ENCODE measurements around the gene CDC42EP4. TPM values are rescaled to one million over a fixed set of nuclear protein-coding genes. Genes with fewer than 3 reads are reported as not detected.

CDC42EP4 gene
- total RNA-seq, 1 donor: 16.3 TPM

DNA sequence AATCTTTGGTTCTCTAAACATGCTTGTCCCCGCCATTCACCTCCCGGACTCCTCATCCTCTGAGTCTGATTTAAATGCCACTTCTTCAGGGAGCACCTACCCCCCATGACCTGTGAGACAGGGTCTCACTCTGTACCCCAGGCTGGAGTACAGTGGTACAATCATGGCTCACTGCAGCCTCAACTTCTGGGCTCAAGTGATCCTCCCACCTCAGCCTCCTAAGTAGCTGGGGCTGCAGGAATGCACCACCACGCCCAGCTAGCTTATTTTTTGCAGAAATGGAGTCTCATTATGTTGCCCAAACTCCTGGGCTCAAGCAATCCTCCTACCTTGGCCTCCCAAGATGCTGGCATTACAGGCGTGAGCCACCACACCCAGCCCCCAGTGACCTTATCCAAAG lies 37.3 kb downstream of the CDC42EP4 start:
- no peak for DNase-seq (ENCODE audit: insufficient read length, low spot score, missing footprints)
- peaks cover 5% of the 10 kb centered on the region for H3K4me1 ChIP-seq (ENCODE audit: insufficient read depth, low read length)
- H3K9me3 ChIP-seq (ENCODE audit: low read depth, low read length): no peaks in the 10 kb centered on the region
- no peaks in the 10 kb centered on the region for H3K27me3 ChIP-seq (ENCODE audit: insufficient read depth, low read length)
- H4K20me1 ChIP-seq (ENCODE audit: insufficient read depth, low read length): no peaks in the 10 kb centered on the region
- H2AFZ ChIP-seq (ENCODE audit: low read length): no peak overlapping the region
- H3K4me3 ChIP-seq (ENCODE audit: insufficient read depth, low read length): no peak overlapping the region
- H3K4me2 ChIP-seq (ENCODE audit: insufficient read depth, low read length): no peak overlapping the region
- no peaks in the 10 kb centered on the region for H3K79me2 ChIP-seq (ENCODE audit: insufficient read depth, low read length)
- H3K27ac ChIP-seq (ENCODE audit: low read depth, low read length): no peak overlapping the region
- TF ChIP-seq, protein P1, sequence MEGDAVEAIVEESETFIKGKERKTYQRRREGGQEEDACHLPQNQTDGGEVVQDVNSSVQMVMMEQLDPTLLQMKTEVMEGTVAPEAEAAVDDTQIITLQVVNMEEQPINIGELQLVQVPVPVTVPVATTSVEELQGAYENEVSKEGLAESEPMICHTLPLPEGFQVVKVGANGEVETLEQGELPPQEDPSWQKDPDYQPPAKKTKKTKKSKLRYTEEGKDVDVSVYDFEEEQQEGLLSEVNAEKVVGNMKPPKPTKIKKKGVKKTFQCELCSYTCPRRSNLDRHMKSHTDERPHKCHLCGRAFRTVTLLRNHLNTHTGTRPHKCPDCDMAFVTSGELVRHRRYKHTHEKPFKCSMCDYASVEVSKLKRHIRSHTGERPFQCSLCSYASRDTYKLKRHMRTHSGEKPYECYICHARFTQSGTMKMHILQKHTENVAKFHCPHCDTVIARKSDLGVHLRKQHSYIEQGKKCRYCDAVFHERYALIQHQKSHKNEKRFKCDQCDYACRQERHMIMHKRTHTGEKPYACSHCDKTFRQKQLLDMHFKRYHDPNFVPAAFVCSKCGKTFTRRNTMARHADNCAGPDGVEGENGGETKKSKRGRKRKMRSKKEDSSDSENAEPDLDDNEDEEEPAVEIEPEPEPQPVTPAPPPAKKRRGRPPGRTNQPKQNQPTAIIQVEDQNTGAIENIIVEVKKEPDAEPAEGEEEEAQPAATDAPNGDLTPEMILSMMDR (IDR thresholded peaks at IDR 0.05; ENCODE audit: extremely low read depth, low read depth, low read length): no peak
- no peaks in the 10 kb centered on the region for H3K36me3 ChIP-seq (ENCODE audit: insufficient read depth, low read length)

DNA sequence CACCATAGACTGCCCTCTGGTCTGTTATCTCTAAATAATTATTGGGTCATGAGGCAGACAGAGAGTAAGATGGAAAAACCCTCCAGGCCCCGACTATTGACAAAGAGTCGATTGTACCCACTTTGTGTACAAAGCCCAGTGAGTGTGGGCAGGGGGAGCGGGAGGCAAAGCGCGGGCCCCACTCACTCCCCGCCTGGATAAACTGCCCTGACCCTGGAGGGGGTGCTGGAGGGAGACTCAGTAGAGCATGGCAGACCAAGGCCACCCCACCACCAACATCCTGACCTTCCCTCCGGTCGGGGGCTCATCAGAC lies 38.9 kb downstream of the CDC42EP4 start:
- Histone ChIP-seq H3K27ac (ENCODE audit: low read depth, low read length) (no peak overlapping the region), H3K4me2 (ENCODE audit: insufficient read depth, low read length) (no peak overlapping the region), H3K79me2 (ENCODE audit: insufficient read depth, low read length) (no peaks in the 10 kb centered on the region), H3K27me3 (ENCODE audit: insufficient read depth, low read length) (no peaks in the 10 kb centered on the region), H3K9me3 (ENCODE audit: low read depth, low read length) (no peaks in the 10 kb centered on the region), H2AFZ (ENCODE audit: low read length) (no peak overlapping the region), H3K36me3 (ENCODE audit: insufficient read depth, low read length) (no peaks in the 10 kb centered on the region), H4K20me1 (ENCODE audit: insufficient read depth, low read length) (no peaks in the 10 kb centered on the region), H3K4me1 (ENCODE audit: insufficient read depth, low read length) (no peaks in the 10 kb centered on the region), H3K4me3 (ENCODE audit: insufficient read depth, low read length) (no peak overlapping the region)
- TF ChIP-seq, protein P1 (IDR thresholded peaks at IDR 0.05; ENCODE audit: extremely low read depth, low read depth, low read length): no peak
- no peak for DNase-seq (ENCODE audit: insufficient read length, low spot score, missing footprints)

DNA sequence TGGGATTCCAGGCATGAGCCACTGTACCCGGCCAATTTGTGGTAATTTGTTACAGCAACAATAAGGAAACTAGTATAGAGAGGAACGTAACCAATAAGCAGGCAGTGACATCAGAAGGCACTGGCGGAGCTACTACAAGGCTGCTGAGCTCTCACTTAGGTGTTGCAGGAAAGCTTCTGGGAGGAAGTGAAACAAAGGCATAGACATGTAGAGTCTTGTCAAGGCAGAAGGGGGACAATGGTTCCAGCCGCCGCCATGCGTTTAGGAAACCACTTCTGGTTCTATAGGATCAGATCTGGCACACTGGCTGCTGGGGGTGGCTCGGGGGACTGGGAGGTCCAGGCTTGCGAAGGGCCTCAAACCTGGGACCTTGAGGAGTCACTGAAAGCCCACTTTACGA lies 40.7 kb downstream of the CDC42EP4 start:
- no peaks in the 10 kb centered on the region for H4K20me1 ChIP-seq (ENCODE audit: insufficient read depth, low read length)
- no peak overlapping the region for H3K4me2 ChIP-seq (ENCODE audit: insufficient read depth, low read length)
- H2AFZ ChIP-seq (ENCODE audit: low read length): no peak overlapping the region
- DNase-seq (ENCODE audit: insufficient read length, low spot score, missing footprints): no peak
- H3K9me3 ChIP-seq (ENCODE audit: low read depth, low read length): no peaks in the 10 kb centered on the region
- no peaks in the 10 kb centered on the region for H3K4me1 ChIP-seq (ENCODE audit: insufficient read depth, low read length)
- H3K4me3 ChIP-seq (ENCODE audit: insufficient read depth, low read length): no peak overlapping the region
- TF ChIP-seq, protein P1 (IDR thresholded peaks at IDR 0.05; ENCODE audit: extremely low read depth, low read depth, low read length): no peak
- H3K27me3 ChIP-seq (ENCODE audit: insufficient read depth, low read length): no peaks in the 10 kb centered on the region
- no peaks in the 10 kb centered on the region for H3K79me2 ChIP-seq (ENCODE audit: insufficient read depth, low read length)
- H3K36me3 ChIP-seq (ENCODE audit: insufficient read depth, low read length): no peaks in the 10 kb centered on the region
- H3K27ac ChIP-seq (ENCODE audit: low read depth, low read length): no peak overlapping the region

DNA sequence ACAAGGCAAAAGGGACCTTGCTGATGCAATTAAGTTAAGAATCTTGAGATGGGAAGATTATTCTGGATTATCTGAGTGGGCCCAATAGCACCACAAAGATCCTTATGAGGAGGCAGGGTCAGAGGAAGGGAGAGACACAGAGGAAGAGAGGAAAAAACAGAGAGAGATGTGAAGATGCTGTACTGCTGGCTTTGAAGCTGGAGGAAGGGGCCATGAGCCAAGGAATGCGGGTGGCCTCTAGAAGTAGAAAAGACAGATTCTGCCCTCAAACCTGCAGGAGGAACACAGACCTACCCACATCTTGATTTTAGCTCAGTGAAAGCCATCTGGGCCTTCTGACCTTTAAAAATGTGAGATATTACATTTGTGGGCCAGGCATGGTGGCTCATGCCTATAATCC lies 42.0 kb downstream of the CDC42EP4 start:
- DNase-seq (ENCODE audit: insufficient read length, low spot score, missing footprints): no peak
- no peak overlapping the region for H2AFZ ChIP-seq (ENCODE audit: low read length)
- no peak overlapping the region for H3K4me3 ChIP-seq (ENCODE audit: insufficient read depth, low read length)
- no peaks in the 10 kb centered on the region for H3K79me2 ChIP-seq (ENCODE audit: insufficient read depth, low read length)
- TF ChIP-seq, protein P1 (IDR thresholded peaks at IDR 0.05; ENCODE audit: extremely low read depth, low read depth, low read length): no peak
- no peaks in the 10 kb centered on the region for H3K4me1 ChIP-seq (ENCODE audit: insufficient read depth, low read length)
- H3K9me3 ChIP-seq (ENCODE audit: low read depth, low read length): no peaks in the 10 kb centered on the region
- H4K20me1 ChIP-seq (ENCODE audit: insufficient read depth, low read length): no peaks in the 10 kb centered on the region
- H3K27ac ChIP-seq (ENCODE audit: low read depth, low read length): no peak overlapping the region
- H3K27me3 ChIP-seq (ENCODE audit: insufficient read depth, low read length): no peaks in the 10 kb centered on the region
- no peaks in the 10 kb centered on the region for H3K36me3 ChIP-seq (ENCODE audit: insufficient read depth, low read length)
- H3K4me2 ChIP-seq (ENCODE audit: insufficient read depth, low read length): no peak overlapping the region
